PC-3 (cell line): ENCODE results near the gene RSAD2. TPM values are rescaled to one million over a fixed set of nuclear protein-coding genes. Genes with fewer than 3 reads are reported as not detected.

Experiments used
- ATAC-seq: fragments of 200-7000 bp; cut with Tn5 transposase; 2 replicates; pipeline ENCODE4 v1.9.1; 2020; ENCODE audit warnings: mild to moderate bottlenecking, moderate library complexity
- Bru-seq: library from RNA; stranded (reverse); fragments of 400-500 nt; gene quantifications from one replicate; lab custom pipeline; 2021; lab: Mats Ljungman, UMichigan
- BruChase-seq, 2 experiments: library from RNA; stranded (reverse); fragments of 400-500 nt; gene quantifications; one replicate each; lab custom pipeline; 2021; lab: Mats Ljungman, UMichigan
- BruUV-seq: library from RNA; stranded (reverse); fragments of 400-500 nt; replicated peaks from 2 replicates; lab custom pipeline; 2021; lab: Mats Ljungman, UMichigan
- CTCF ChIA-PET: fragments of 300-600 bp; sonication (Branson Sonifier 250); formaldehyde crosslinking; loops from one replicate; lab custom pipeline; 2022; ENCODE audit warnings: antibody characterized with exemption; lab: Charles Lee
- POLR2A ChIA-PET: fragments of 300-600 bp; sonication (Branson Sonifier 250); formaldehyde crosslinking; loops from one replicate; lab custom pipeline; 2022; ENCODE audit warnings: antibody characterized with exemption; ENCODE audit not compliant: unreplicated experiment; lab: Charles Lee
- DNase-seq: peaks from one replicate; pipeline ENCODE4 v3.0.0-alpha.2; 2015
- H2AFZ ChIP-seq: fragments of 300-600 bp; sonication (generic); 2 replicates; pipeline ENCODE4 v1.6.0; 2016; ENCODE audit warnings: antibody characterized with exemption, low read length
- H3F3A ChIP-seq: fragments of 300-600 bp; sonication (generic); one replicate; pipeline ENCODE4 v1.6.0; 2017; ENCODE audit warnings: antibody characterized with exemption, low read length, control low read depth, mild to moderate bottlenecking; ENCODE audit not compliant: unreplicated experiment
- H3K27ac ChIP-seq: fragments of 300-600 bp; sonication (generic); 2 replicates; pipeline ENCODE4 v1.5.1; 2016; ENCODE audit warnings: mild to moderate bottlenecking, low read length
- H3K27me3 ChIP-seq: fragments of 300-600 bp; sonication (generic); 2 replicates; pipeline ENCODE4 v1.6.1; 2016; ENCODE audit warnings: low read length, mixed read lengths
- H3K36me3 ChIP-seq: fragments of 300-600 bp; sonication (generic); 2 replicates; pipeline ENCODE4 v1.6.1; 2016; ENCODE audit warnings: low read depth, mixed run types, low read length, mixed read lengths
- H3K4me1 ChIP-seq: fragments of 300-600 bp; sonication (generic); 2 replicates; pipeline ENCODE4 v1.5.1; 2016; ENCODE audit warnings: low read length; ENCODE audit not compliant: insufficient read depth
- H3K4me2 ChIP-seq: fragments of 300-600 bp; sonication (generic); 2 replicates; pipeline ENCODE4 v1.6.0; 2016; ENCODE audit warnings: low read length
- H3K4me3 ChIP-seq: fragments of 300-600 bp; sonication (generic); 2 replicates; pipeline ENCODE4 v1.5.1; 2016; ENCODE audit warnings: mild to moderate bottlenecking, low read length, mixed read lengths
- H3K79me2 ChIP-seq: fragments of 300-600 bp; sonication (generic); 2 replicates; pipeline ENCODE4 v1.6.1; 2017; ENCODE audit warnings: low read length, mixed read lengths
- H3K9ac ChIP-seq: fragments of 300-600 bp; sonication (generic); 2 replicates; pipeline ENCODE4 v1.6.0; 2016; ENCODE audit warnings: mild to moderate bottlenecking, low read length
- H3K9me2 ChIP-seq: fragments of 300-600 bp; sonication (generic); replicated peaks from 2 replicates; pipeline ENCODE4 v1.6.1; 2016; ENCODE audit warnings: mixed run types, low read length, mixed read lengths
- H3K9me3 ChIP-seq: fragments of 300-600 bp; sonication (generic); 2 replicates; pipeline ENCODE4 v1.6.1; 2016; ENCODE audit warnings: low read length, mixed read lengths
- H4K20me1 ChIP-seq: fragments of 300-600 bp; sonication (generic); 2 replicates; pipeline ENCODE4 v1.6.1; 2016; ENCODE audit warnings: low read length, mixed read lengths
- EZH2 ChIP-seq: fragments of 300-600 bp; sonication (generic); IDR thresholded peaks from one replicate; pipeline ENCODE4 v1.6.1; 2017; ENCODE audit warnings: antibody characterized with exemption, mild to moderate bottlenecking, low read length; ENCODE audit not compliant: unreplicated experiment
- EZH2phosphoT487 ChIP-seq: fragments of 300-600 bp; sonication (generic); IDR thresholded peaks from 2 replicates; pipeline ENCODE4 v1.6.1; 2018; ENCODE audit warnings: mild to moderate bottlenecking, antibody characterized with exemption, low read length, borderline replicate concordance
- intact Hi-C: fragments of 100-400 bp; cut with micrococcal nuclease; formaldehyde crosslinking; loops from 2 replicates; pipeline ENCODE4 v1.9.0; 2023
- long read RNA-seq: library from polyadenylated mRNA; unstranded; transcript quantifications from one replicate; pipeline ENCODE4 v2.0.0, GENCODE V29; 2021; ENCODE audit not compliant: unreplicated experiment
- total RNA-seq: library from RNA; depleted of rRNA; stranded (reverse); fragments of >200 nt; gene quantifications from 2 replicates; pipeline ENCODE4 v1.2.3, GENCODE V29; 2014; rRNA removed
- TF ChIP-seq, protein P1 (sequence below): fragments of 300-600 bp; sonication (generic); conservative IDR thresholded peaks from 2 replicates; pipeline ENCODE4 v1.5.1; 2017; ENCODE audit warnings: antibody characterized with exemption, low read depth, mild to moderate bottlenecking, low read length

The RSAD2 gene, protein sequence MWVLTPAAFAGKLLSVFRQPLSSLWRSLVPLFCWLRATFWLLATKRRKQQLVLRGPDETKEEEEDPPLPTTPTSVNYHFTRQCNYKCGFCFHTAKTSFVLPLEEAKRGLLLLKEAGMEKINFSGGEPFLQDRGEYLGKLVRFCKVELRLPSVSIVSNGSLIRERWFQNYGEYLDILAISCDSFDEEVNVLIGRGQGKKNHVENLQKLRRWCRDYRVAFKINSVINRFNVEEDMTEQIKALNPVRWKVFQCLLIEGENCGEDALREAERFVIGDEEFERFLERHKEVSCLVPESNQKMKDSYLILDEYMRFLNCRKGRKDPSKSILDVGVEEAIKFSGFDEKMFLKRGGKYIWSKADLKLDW
- total RNA-seq (0.35 and 2.1 TPM in 2 replicates), Bru-seq, nascent RNA (percentile 56 among the genes with signal in this experiment), BruChase-seq, experiment 1, labeled RNA remaining after a 6-hour chase (percentile 69 among the genes with signal in this experiment), BruChase-seq, experiment 2, labeled RNA remaining after a 2-hour chase (percentile 75 among the genes with signal in this experiment)
- long read RNA-seq, transcript RSAD2-201 (6 exons, 3,519 nt): major isoform, 134 of 162 reads
- long read RNA-seq, partial matches to known transcripts: 15 of 162 reads
- long read RNA-seq, other reads (novel, unspliced or antisense): 11 of 162 reads

GRCh38 chr2:6877402-6878304 is at the start of gene RSAD2:
RSAD2 (plus strand) TSS chr2:6877777; CDS start chr2:6877801, 24 bp downstream.
- H3K9me3 ChIP-seq: no peaks in the 10 kb centered on the region
- no peaks in the 10 kb centered on the region for H3K27me3 ChIP-seq
- peak within 1 kb of the TSS; percentile 62 for H3K4me3 ChIP-seq
- intact Hi-C loops: no loop called here
- H3K4me2 ChIP-seq: peak within 1 kb of the TSS; percentile 77
- TF ChIP-seq EZH2phosphoT487: no peak
- no peak for TF ChIP-seq EZH2
- TF ChIP-seq, protein P1, sequence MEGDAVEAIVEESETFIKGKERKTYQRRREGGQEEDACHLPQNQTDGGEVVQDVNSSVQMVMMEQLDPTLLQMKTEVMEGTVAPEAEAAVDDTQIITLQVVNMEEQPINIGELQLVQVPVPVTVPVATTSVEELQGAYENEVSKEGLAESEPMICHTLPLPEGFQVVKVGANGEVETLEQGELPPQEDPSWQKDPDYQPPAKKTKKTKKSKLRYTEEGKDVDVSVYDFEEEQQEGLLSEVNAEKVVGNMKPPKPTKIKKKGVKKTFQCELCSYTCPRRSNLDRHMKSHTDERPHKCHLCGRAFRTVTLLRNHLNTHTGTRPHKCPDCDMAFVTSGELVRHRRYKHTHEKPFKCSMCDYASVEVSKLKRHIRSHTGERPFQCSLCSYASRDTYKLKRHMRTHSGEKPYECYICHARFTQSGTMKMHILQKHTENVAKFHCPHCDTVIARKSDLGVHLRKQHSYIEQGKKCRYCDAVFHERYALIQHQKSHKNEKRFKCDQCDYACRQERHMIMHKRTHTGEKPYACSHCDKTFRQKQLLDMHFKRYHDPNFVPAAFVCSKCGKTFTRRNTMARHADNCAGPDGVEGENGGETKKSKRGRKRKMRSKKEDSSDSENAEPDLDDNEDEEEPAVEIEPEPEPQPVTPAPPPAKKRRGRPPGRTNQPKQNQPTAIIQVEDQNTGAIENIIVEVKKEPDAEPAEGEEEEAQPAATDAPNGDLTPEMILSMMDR: no peak
- no peaks in the 10 kb centered on the region for H3K9me2 ChIP-seq
- H3K36me3 ChIP-seq: no peaks in the 10 kb centered on the region
- peak; percentile 60 for DNase-seq
- ChIA-PET CTCF (no interaction called here), POLR2A (no interaction called here)
- ATAC-seq: peak; percentile 94
- H4K20me1 ChIP-seq: no peaks in the 10 kb centered on the region
- H3F3A ChIP-seq: no peaks in the 10 kb centered on the region
- BruUV-seq: TSS peak; percentile 68
- H3K27ac ChIP-seq: no peak within 1 kb of the TSS
- peaks cover 5% of the 10 kb centered on the region; the same call in 1 of the 2 replicates for H3K4me1 ChIP-seq
- no peaks in the 10 kb centered on the region for H3K79me2 ChIP-seq
- H2AFZ ChIP-seq: peak within 1 kb of the TSS; percentile 58
- no peak within 1 kb of the TSS for H3K9ac ChIP-seq

DNA sequence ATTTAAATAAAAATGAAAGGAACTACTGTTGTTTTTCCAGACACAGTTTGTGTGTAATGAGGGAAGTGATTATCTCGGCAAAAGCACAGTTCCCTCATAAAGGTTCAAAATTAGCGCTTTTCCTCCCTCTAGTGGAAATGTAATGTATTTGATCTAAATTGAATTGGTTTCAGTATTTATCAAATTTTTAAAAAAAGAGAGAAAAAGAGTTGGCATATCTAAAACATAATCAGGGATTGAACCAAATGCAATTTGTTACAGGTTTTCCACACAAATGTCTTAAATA is 49.3 kb upstream of the RSAD2 start:
- intact Hi-C loops: no loop called here
- ATAC-seq (peak; percentile 14; the same call in 1 of the 2 replicates), DNase-seq (peak; percentile 46)
- H3K9me2 ChIP-seq: no peaks in the 10 kb centered on the region
- no peaks in the 10 kb centered on the region for H4K20me1 ChIP-seq
- peak overlapping the region; percentile 15; the same call in 1 of the 2 replicates for H2AFZ ChIP-seq
- H3K27ac ChIP-seq: peak overlapping the region; percentile 94
- POLR2A ChIA-PET: no interaction called here
- H3K4me3 ChIP-seq: no peak overlapping the region
- peaks cover 2% of the 10 kb centered on the region; the same call in 1 of the 2 replicates for H3K27me3 ChIP-seq
- H3K4me1 ChIP-seq: peaks cover 17% of the 10 kb centered on the region
- TF ChIP-seq, protein P1: peak; percentile 67
- TF ChIP-seq EZH2 (no peak), EZH2phosphoT487 (no peak)
- CTCF ChIA-PET: no interaction called here
- H3K36me3 ChIP-seq: no peaks in the 10 kb centered on the region
- H3K9ac ChIP-seq: peak overlapping the region; percentile 77; the same call in 1 of the 2 replicates
- H3K4me2 ChIP-seq: no peak overlapping the region
- no peaks in the 10 kb centered on the region for H3K79me2 ChIP-seq
- no TSS peak for BruUV-seq
- 0 out of 2 replicates have a peak, but pooled peaks cover 8% of the 10 kb centered on the region for H3K9me3 ChIP-seq
- H3F3A ChIP-seq: no peaks in the 10 kb centered on the region
